ENCODE results near the gene APOB. TPM values are rescaled to one million over a fixed set of nuclear protein-coding genes. Genes with fewer than 3 reads are reported as not detected.

Gene APOB
- total and polyA plus RNA-seq, 10 of the 15 experiments (the other 5 are each of a cell fraction or from before 2014, with no cell fraction given): 1.4 TPM; not detected in 9

GRCh38 chr2:21019678-21020021 is 24.2 kb downstream of the APOB start (continued):
- TF ChIP-seq ZBTB40 (IDR thresholded peaks at IDR 0.05; ENCODE audit: borderline replicate concordance): no peak
- no peak for TF ChIP-seq MTA2 (IDR thresholded peaks at IDR 0.05; ENCODE audit: low read depth)
- no peak for TF ChIP-seq RB1 (IDR thresholded peaks at IDR 0.05; ENCODE audit: borderline replicate concordance)

- FAIRE-seq (no peak), ATAC-seq (no peak), DNase-seq (ENCODE audit: low read depth, low spot score) (no peak)
- BruUV-seq (replicated peaks): no TSS peak
- intact Hi-C loops (cut with micrococcal nuclease; ENCODE audit: unreplicated experiment) (no loop called here), in situ Hi-C loops (cut with MboI) (no loop called here)
- Histone ChIP-seq H2AFZ (ENCODE audit: control insufficient read depth, low read depth, low read length) (no peak overlapping the region), H3K9ac (ENCODE audit: control insufficient read depth, insufficient read depth, low read length) (no peak overlapping the region), H3K27me3 (replicated peaks in 1 of 2; ENCODE audit: control insufficient read depth in 2 of 2, insufficient read depth in 2 of 2, low read length in 1 of 2) (no peaks in the 10 kb centered on the region; a peak in 1 of 4 replicates), H3K36me3 (ENCODE audit: control insufficient read depth in 2 of 2, insufficient read depth in 2 of 2, low read length in 1 of 2) (no peaks in the 10 kb centered on the region), H4K20me1 (ENCODE audit: control insufficient read depth, insufficient read depth) (no peaks in the 10 kb centered on the region), H3K27ac (ENCODE audit: control insufficient read depth, insufficient read depth) (no peak overlapping the region), H3K4me1 (ENCODE audit: control insufficient read depth, insufficient read depth, low read length) (no peaks in the 10 kb centered on the region), H3K4me2 (ENCODE audit: control insufficient read depth, insufficient read depth) (no peak overlapping the region), H3K9me3 (replicated peaks; ENCODE audit: control insufficient read depth, insufficient read depth, low read length) (no peaks in the 10 kb centered on the region), H3K4me3 (no peak overlapping the region), H3K79me2 (ENCODE audit: control insufficient read depth, insufficient read depth, low read length) (no peaks in the 10 kb centered on the region)
- POLR2A ChIA-PET: no interaction called here
- RAD21 ChIA-PET (ENCODE audit: unreplicated experiment): no interaction called here
- SMC1A ChIA-PET (ENCODE audit: uncharacterized antibody, unreplicated experiment): interaction anchor here (0.8 kb wide), 1 partner anchor 29 kb away, joined by 3 read pairs; no protein-coding TSS in a partner anchor
- WGBS (ENCODE audit: insufficient coverage, insufficient replicate concordance, low lambda C conversion rate, missing lambda C conversion rate): 13% methylated on average over 3 of the region's 3 CpGs
- CTCF ChIA-PET: no interaction called here
- TF ChIP-seq ATF2 (IDR thresholded peaks at IDR 0.05; ENCODE audit: low read length): no peak
- no peak for TF ChIP-seq MYB (IDR thresholded peaks at IDR 0.05; ENCODE audit: borderline replicate concordance, low read depth, low read length)
- no peak for TF ChIP-seq ZBTB4 (CRISPR knock-in tag; IDR thresholded peaks at IDR 0.05)
- no peak for TF ChIP-seq NKRF (conservative IDR thresholded peaks at IDR 0.05)
- no peak for TF ChIP-seq ASH2L (IDR thresholded peaks at IDR 0.05; ENCODE audit: borderline replicate concordance, low read depth)
- no peak for TF ChIP-seq IKZF2 (IDR thresholded peaks at IDR 0.05)
- TF ChIP-seq SREBF1 (IDR thresholded peaks at IDR 0.05; ENCODE audit: low read length): no peak
- TF ChIP-seq BRCA1 (IDR thresholded peaks at IDR 0.05; ENCODE audit: low read depth, low read length): no peak
- no peak for TF ChIP-seq SIX5 (IDR thresholded peaks at IDR 0.05; ENCODE audit: low read depth, low read length, severe bottlenecking)
Observed at GRCh38 chr2:21019000-21019677, 24.7 kb downstream of the APOB start.
